ENCODE measurements around the gene DGKQ.
"Not testable (repeated sequence)": the region's sequence is repeated elsewhere in the genome, so short reads cannot be mapped to it uniquely, and the experiment has no call there.

Gene DGKQ

DNA sequence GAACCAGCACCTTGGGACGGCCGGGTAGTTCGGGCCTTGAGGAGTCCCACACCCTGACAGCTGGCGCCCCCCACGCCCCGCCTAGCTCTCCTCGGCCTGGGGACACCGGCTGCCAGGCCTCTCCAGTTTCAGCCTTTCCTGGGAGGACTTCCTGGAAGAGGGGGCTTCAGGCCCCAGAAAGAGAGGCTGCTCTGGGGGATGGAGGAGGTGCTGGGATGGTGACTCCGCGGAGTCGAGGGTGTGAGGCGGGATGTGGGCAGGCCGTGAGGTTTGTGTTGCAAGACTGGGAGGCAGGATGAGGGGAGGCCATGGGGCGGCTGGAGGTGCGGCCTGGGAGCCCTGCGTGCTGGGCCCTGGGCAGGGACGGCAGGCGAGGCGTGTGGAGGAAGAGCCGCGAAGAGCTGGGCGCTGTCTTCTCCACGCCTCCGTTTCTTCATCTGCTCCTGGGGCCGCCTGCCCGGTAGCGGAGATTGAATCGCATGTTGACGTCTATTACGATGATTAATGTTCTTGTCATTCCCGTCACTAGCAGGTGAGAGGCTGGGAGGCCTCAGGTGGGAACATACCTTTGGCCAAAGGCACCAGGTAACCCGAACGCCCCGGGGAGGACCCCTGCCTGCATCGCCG lies 37.1 kb upstream of the DGKQ start:
- DNase-seq (ENCODE audit: low spot score) = peak; percentile 71

DNA sequence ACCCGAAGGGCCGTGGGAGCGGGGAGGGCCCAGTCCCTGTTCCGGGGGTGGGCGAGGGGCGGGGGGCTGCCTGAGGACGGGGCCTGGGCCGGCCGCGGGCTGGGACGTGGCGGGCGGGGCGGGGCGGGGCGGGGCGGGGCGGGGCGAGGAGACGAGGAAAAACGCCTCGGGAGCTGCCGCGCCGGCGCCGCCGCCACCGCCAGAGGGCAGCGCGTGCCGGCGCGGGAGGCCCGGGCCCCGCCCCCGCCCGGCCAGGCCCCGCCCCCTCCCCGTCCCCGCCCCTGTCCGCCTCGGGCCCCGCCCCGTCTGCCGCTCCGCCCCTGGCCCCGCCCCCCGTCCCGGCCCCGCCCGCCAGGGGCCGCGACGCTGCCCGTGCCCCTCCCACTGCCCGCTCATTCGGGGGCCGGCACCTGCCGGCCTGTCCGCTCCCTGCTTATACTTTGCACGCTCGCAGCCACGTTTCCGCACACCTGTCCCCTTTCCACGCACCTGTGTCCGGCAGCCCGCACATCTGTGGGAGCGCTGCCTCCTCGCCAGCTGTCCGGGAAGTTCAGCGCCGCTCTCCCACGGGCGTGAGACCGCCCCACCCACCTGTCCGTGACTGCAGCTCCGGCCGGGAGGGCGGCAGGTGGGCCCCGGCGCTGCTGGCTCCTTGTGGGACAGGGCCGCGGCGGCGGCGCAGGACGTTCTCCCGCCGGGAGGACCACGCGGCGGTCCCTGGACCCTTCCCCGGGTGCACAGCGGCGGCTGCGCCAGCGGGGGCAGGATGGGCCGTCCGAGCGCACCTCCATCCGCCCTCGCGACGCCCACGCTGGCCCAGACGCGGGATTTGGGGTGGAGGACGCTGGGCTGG lies 36.4 kb upstream of the DGKQ start:
- DNase-seq (ENCODE audit: low spot score) = peak; percentile 52

DNA sequence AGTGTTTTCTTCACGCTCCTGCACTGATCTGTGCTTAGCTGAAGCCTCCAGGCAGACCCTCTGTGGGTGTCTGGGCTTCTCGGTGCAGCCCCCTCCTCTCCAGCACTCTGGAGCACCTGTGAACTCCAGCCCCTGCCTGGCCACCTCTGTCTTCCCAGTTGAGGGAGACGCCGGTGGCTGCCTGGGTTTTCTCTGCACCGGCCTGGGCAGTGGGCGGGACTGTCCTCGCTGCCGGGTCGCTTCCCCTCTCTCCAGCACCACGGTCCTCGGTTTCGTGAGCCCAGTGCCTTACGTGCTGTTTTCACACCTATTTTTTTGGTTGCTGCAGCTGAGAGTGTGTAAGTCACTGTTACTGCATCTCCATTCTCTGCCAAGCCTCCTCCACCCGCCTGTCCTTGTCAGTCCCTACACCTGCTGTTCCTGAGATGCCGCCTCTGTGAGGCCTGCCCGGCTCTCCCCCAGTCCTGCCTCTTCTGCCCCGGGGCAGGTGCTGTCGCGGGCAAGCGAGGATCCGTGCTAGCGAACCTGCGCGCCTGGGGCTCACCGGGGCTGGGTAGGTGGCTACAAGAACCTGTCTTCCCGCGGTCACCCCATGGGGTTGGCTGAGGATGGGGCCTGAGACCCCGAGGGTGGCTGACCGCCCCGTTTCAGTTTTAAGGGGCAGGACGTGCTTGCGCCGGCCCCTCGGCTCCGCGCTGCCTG lies 35.6 kb upstream of the DGKQ start:
- no peak for DNase-seq (ENCODE audit: low spot score)

- DNase-seq (ENCODE audit: low spot score) = no peak
These were observed 33.5 kb upstream of the DGKQ start for GRCh38 chr4:1006856-1007255.

DNA sequence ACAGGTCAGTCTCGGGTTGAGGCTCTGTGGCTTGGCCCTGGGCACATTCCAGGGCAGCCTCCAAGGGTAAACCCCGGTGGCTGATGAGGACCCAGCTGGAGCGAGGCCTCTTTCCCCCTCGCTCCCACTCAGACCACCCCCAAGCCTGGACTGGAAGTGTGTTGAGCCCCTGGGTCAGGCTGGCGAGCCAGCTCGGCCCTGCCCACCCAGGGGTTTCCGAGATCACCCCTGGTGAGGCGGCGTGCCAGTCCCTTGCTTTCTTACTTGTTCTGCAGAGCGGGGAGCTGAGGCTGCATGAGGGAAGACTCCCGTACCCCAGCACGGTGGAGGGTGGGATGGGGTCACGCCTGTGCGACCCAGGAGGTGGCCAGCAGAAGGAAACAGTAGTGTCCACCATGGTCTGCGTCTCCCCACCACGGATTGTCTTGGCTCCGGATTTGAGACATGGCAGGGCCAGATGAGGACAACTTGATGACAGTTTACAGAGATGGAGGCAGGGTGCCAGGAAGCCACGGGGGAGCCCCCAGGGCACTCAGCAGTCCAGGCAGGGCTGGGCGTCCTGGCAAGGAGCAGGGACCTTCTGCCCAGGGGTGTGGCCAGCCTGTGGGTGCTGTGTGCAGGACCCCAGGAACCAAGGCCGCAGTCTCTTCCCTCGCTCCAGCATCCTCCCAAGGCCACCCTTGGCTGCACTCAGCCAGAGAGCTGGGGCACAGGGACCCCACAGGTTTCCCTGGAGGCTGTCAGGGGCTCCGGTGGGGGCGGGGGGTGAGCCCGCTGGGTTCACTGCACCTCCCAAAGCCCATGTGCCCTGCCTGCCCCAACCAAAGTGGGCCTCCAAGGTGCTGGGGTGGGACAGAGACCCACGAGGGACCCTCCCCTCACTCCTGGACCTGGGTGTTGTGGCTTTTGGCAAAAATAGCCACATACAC lies 31.5 kb upstream of the DGKQ start:
- no peak for DNase-seq (ENCODE audit: low spot score)

- DNase-seq (ENCODE audit: low spot score) = no peak
These were observed 30.7 kb upstream of the DGKQ start for GRCh38 chr4:1004071-1004418.

DNA sequence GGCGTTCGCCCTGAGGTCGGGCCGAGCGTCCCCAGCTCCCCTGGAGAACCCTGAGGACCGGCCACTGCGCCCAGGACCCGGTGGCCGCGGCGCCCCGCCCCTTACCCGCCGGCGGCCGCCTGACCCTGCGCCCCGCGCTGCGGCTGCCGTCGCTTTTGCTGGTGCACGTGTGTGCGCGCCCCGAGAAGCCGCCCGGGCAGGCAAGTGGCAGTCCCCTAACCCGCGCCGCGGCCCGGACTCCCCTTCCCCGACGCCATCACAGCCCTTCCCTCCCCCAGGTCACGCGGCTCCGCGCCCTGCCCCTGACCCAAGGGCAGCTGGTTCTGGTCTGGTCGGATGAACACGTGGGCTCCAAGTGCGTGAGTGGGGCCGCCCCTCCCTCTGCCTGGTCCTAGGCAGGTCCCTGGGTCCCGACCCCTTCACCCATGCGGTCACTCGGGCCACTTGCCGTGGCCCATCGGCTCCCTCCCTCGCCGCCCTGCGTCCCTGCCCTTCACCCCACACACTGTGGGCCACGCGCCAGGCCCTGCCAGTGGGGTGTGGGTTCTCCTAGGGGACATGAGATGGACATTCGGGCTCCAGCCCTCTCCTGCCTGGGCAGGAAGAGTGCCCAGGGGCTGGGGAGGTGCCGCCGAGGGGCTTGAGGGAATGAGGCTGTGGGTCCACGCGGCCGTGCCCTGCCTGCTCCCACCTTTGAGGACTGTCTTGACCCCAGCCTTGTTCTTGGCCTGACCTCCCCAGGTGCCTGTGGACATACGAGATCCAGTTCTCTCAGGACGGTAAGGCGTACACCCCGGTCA lies 30.1 kb upstream of the DGKQ start:
- no peak for DNase-seq (ENCODE audit: low spot score)

DNA sequence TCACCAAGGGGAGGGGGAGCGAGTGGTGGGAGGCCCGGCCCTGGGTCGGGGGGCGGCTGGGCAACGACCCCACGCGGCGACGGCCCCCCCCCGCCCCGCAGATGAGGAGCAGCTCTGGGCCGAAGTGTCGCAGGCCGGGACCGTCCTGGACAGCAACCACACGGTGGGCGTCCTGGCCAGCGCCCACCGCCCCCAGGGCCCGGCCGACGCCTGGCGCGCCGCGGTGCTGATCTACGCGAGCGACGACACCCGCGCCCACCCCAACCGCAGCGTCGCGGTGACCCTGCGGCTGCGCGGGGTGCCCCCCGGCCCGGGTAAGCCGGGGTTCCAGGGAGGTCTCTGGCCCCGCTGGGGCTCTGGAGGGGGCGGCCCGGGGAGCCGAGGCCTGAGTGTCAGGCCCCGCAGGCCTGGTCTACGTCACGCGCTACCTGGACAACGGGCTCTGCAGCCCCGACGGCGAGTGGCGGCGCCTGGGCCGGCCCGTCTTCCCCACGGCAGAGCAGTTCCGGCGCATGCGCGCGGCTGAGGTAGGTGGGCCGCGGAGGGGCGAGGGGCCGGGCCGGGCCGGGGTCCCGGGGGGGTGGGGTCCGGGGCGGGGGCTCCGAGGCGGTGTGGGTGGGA lies 29.4 kb upstream of the DGKQ start:
- DNase-seq (ENCODE audit: low spot score) = no peak

GRCh38 chr4:1002131-1002630 lies 28.8 kb upstream of the DGKQ start:
- DNase-seq (ENCODE audit: low spot score) = no peak

DNA sequence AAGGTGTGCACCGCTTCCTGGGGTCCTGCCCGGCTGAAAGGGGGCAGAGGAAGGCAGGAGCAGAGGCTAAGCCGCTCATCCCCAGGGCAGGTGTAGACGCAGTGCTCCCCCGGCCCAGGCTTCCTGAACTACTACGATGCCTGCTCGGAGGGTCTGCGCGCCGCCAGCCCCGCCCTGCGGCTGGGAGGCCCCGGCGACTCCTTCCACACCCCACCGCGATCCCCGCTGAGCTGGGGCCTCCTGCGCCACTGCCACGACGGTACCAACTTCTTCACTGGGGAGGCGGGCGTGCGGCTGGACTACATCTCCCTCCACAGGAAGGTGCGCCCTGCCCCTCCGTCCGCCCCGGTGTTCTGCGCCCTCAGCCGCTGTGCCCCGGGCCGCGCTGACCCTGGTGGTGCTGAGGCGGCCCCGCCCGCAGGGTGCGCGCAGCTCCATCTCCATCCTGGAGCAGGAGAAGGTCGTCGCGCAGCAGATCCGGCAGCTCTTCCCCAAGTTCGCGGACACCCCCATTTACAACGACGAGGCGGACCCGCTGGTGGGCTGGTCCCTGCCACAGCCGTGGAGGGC lies 28.3 kb upstream of the DGKQ start:
- DNase-seq (ENCODE audit: low spot score) = no peak

- DNase-seq (ENCODE audit: low spot score) = no peak
These were observed 27.4 kb upstream of the DGKQ start for GRCh38 chr4:1000686-1001260.

- DNase-seq (ENCODE audit: low spot score) = no peak
These were observed 26.6 kb upstream of the DGKQ start for GRCh38 chr4:999882-1000425.

DNA sequence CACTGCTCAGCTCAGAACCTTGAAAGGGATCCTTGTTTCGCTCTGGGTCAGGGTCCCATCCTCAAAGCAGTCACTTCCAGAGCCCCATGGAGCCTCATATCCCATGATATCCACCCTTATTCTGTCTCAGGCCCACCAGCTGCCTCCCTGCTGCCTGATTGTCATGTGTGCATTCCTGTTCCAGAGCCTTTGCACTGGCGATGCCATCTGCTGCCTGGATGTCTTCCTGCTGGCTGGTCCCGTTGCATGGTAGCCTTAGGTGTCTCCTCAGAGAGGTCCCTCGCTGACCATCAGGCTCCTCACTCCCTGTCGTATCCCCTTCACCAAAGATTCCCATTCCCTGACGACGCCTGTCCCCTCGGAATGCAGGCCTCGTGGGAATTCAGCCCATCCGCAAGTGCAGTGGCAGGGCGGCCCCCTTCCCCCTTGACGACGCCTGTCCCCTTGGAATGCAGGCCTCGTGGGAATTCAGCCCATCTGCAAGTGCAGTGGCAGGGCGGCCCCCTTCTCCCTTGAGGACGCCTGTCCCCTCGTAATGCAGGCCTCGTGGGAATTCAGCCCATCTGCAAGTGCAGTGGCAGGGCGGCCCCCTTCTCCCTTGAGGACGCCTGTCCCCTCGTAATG lies 26.0 kb upstream of the DGKQ start:
- not testable (repeated sequence) for DNase-seq (ENCODE audit: low spot score)

- DNase-seq (ENCODE audit: low spot score) = no peak
These were observed 24.8 kb upstream of the DGKQ start for GRCh38 chr4:998096-998691.

GRCh38 chr4:997375-998071 lies 24.2 kb upstream of the DGKQ start:
- no peak for DNase-seq (ENCODE audit: low spot score)

- no peak for DNase-seq (ENCODE audit: low spot score)
These were observed 23.6 kb upstream of the DGKQ start for GRCh38 chr4:996997-997374.

DNA sequence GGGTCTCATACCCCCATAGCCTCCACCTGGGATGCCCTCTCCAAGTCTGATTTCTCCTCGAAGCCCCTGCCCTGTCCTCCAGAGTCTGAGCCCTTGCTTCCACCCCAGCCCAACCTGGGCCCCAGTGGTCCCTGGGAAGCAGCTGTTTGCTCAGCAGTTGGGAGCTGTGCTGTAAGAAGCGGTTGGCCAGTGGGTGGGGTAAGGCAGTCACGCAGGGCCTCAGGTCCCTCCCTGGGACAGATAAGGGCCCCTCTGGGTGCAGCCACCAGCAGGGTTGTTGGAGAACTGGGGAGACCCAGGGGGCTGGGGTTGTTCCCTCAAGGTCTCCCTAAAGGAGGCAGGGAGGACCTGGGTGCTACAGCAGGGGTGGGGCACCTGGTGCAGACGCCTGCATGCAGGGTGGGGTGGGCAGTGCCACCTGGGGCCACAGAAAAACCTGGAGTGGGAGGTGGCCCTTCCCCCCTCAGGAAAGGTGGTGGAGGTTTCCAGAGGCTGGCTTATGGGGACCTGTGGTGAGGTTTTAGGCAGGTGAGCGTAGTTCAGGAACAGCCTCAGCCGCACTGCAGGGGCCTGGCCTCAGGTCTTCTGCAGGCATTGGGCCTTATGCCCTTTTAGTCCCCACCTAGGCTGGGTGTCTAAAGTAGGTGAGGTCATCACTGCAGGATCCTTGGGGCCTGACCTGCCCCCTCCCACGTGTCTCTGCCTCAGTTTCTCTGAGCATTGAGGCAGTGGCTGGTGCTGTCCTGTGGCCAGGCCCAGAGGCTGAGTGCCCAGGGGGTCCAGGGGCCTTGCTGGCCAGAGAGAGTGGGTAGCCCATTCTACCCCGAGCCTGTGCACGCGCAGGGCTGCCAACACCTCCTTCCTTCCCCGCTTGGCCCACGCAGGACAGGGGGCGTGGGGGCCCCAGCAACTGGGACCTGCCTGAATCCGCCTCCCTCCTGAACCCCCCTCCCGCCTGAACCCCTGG lies 22.9 kb upstream of the DGKQ start:
- DNase-seq (ENCODE audit: low spot score) = no peak

Data from RKO (cell line).